Calu3 (cell line): ENCODE measurements around the gene ERGIC1. TPM values are rescaled to one million over a fixed set of nuclear protein-coding genes. Genes with fewer than 3 reads are reported as not detected.
A peak's percentile ranks its signal among the peaks of the same experiment; 100 is the strongest.
"Not testable (repeated sequence)": the region's sequence is repeated elsewhere in the genome, so short reads cannot be mapped to it uniquely, and the experiment has no call there.

Experiments
- BruUV-seq: library from RNA; stranded (reverse); fragments of 400-500 nt; replicated peaks from 2 replicates; lab custom pipeline; 2021; lab: Mats Ljungman, UMichigan
- CTCF ChIA-PET: fragments of 300-600 bp; sonication (Branson Sonifier 250); formaldehyde crosslinking; loops from one replicate; lab custom pipeline; 2022; ENCODE audit warnings: antibody characterized with exemption; lab: Charles Lee
- DNase-seq: peaks from one replicate; pipeline ENCODE4 v3.0.0; 2022
- H3K27ac Mint-ChIP-seq: one replicate; pipeline ENCODE4 v1.8.0; 2022; ENCODE audit warnings: mixed read lengths; ENCODE audit not compliant: unreplicated experiment
- H3K27me3 Mint-ChIP-seq: one replicate; pipeline ENCODE4 v1.8.0; 2022; ENCODE audit warnings: mixed read lengths; ENCODE audit not compliant: unreplicated experiment
- H3K36me3 Mint-ChIP-seq: one replicate; pipeline ENCODE4 v1.8.0; 2022; ENCODE audit warnings: mild to moderate bottlenecking, moderate library complexity, mixed read lengths; ENCODE audit not compliant: insufficient read depth, unreplicated experiment
- H3K4me1 Mint-ChIP-seq: one replicate; pipeline ENCODE4 v1.8.0; 2022; ENCODE audit warnings: mild to moderate bottlenecking, low read depth, mixed read lengths; ENCODE audit not compliant: unreplicated experiment
- H3K4me3 Mint-ChIP-seq: one replicate; pipeline ENCODE4 v1.8.0; 2022; ENCODE audit warnings: mild to moderate bottlenecking, low read depth, moderate library complexity, mixed read lengths; ENCODE audit not compliant: unreplicated experiment
- H3K9me3 Mint-ChIP-seq: one replicate; pipeline ENCODE4 v1.8.0; 2022; ENCODE audit warnings: low read depth, mixed read lengths; ENCODE audit not compliant: unreplicated experiment
- CTCF ChIP-seq: fragments of 200-600 bp; IDR thresholded peaks from one replicate; pipeline ENCODE4 v1.8.0; 2022; ENCODE audit warnings: antibody characterized with exemption; ENCODE audit not compliant: unreplicated experiment
- intact Hi-C: fragments of 100-400 bp; cut with micrococcal nuclease; formaldehyde crosslinking; loops from one replicate; pipeline ENCODE4 v1.10.0; 2022; ENCODE audit not compliant: unreplicated experiment
- total RNA-seq: library from RNA; stranded (reverse); gene quantifications from 2 replicates; pipeline ENCODE4 v1.2.3, GENCODE V29; 2022

Gene ERGIC1
- total RNA-seq, 1 experiment from 2014 or later, result 235 TPM

DNA sequence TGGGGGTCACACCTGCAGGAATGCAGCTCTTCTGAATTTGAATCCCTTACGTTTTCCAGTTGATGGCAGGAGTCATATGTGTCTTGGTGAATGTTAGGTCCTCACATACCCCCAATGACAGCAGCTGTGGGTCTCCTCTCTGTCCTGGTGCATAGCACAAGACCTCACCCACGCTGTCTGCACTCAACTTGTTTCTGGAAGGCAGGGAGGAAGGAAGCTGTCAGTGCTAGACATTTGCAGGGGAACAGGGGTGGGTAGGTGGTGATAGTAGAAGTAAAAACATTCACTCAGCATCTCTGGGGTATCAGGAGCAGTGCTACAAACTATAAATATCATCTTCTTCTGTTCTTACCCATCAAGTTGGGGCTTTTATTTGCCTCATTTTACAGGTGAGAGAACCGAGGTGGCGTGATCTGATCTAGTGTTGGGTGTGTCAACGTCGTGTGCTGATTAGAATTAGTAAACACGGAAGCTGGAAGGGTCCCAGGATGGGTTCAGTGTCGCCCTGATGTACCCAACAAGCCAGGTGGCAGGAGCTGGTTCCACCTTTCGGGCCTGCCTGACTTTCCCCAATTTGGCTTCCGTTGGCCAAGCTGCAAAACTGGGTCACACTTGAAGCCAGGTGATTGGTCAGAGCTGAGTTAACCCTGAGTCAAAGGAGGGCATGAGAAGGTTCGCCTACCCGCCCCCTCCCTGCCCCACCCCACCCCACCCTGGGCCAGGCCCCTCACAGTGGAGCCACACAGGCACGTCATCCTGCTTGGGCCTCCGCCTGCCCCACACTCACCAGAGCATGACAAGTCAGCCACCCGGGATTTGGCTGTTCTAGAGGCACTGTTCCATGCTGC is 15.8 kb downstream of the ERGIC1 start:
- no peak for TF ChIP-seq CTCF
- intact Hi-C loops, result no loop called here
- Mint-ChIP-seq H3K36me3 (peaks cover 15% of the 10 kb centered on the region), H3K4me3 (no peak overlapping the region), H3K4me1 (peaks cover 39% of the 10 kb centered on the region), H3K27ac (peak overlapping the region; percentile 52), H3K9me3 (no peaks in the 10 kb centered on the region), H3K27me3 (no peaks in the 10 kb centered on the region)
- CTCF ChIA-PET, result interaction anchor here (1.0 to 1.3 kb wide), 4 partner anchors 11 to 135 kb away, joined by 3 to 13 read pairs (median 4); no protein-coding TSS in a partner anchor
- no TSS peak for BruUV-seq
- DNase-seq, result peak; percentile 30

DNA sequence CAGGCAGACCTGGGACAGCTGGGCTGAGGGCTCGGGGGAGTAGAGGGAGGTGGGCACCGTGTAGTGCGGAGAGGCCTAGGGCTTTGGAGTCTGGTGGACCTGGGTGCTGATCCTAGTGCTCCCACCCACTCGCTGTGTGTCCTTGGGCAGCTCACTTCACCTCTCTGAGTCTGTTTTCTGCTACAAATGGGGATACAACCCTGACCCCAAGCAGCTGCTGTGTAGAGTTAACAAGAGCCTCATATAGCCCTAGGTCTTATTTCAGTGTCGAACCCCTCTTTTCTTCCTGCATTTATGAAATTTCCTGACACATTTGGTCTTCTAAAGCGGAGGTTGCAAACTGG is 16.4 kb downstream of the ERGIC1 start:
- CTCF ChIA-PET, result interaction anchor here (1.0 to 1.3 kb wide), 4 partner anchors 10 to 136 kb away, joined by 3 to 13 read pairs (median 4); no protein-coding TSS in a partner anchor

DNA sequence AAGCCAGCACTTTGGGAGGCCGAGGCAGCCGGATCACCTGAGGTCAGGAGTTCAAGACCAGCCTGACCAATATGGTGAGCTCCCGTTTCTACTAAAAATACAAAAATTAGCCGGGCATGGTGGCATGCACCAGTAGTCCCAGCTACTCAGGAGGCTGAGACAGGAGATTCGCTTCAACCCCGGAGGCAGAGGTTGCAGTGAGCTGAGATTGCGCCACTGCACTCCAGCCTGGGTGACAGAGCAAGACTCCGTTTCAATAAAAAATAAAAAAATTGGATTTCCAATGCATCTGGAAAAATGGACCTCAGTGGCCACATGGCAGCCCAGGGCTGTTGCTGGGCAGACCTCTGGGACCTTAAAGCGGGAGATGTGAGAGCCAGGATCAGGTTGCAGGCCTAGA is 17.2 kb downstream of the ERGIC1 start:
- CTCF ChIA-PET, H3K9me3 Mint-ChIP-seq, H3K4me3 Mint-ChIP-seq, H3K27ac Mint-ChIP-seq, intact Hi-C loops, BruUV-seq, H3K27me3 Mint-ChIP-seq, DNase-seq: not testable (repeated sequence)
- Mint-ChIP-seq H3K36me3 (peaks cover 14% of the 10 kb centered on the region), H3K4me1 (peaks cover 44% of the 10 kb centered on the region)

More for the DNA sequence above, 16.4 kb downstream of the ERGIC1 start:
- DNase-seq, result no peak
- Mint-ChIP-seq H3K4me3 (no peak overlapping the region), H3K27ac (peak overlapping the region; percentile 52), H3K9me3 (no peaks in the 10 kb centered on the region), H3K4me1 (peaks cover 39% of the 10 kb centered on the region), H3K36me3 (peaks cover 11% of the 10 kb centered on the region), H3K27me3 (no peaks in the 10 kb centered on the region)
- no peak for TF ChIP-seq CTCF
- intact Hi-C loops, result no loop called here
- BruUV-seq, result TSS peak; percentile 35

GRCh38 chr5:172852490-172853354 is 18.7 kb downstream of the ERGIC1 start:
- DNase-seq, result no peak
- CTCF ChIA-PET, result interaction anchor here (1.2 kb wide), 1 partner anchor 10 kb away, joined by 3 read pairs; no protein-coding TSS in a partner anchor
- intact Hi-C loops, result no loop called here

More at GRCh38 chr5:172852490-172853354, 18.7 kb downstream of the ERGIC1 start:
- Mint-ChIP-seq H3K4me3 (no peak overlapping the region), H3K36me3 (peaks cover 17% of the 10 kb centered on the region), H3K27ac (no peak overlapping the region), H3K4me1 (peaks cover 53% of the 10 kb centered on the region), H3K27me3 (no peaks in the 10 kb centered on the region), H3K9me3 (no peaks in the 10 kb centered on the region)
- BruUV-seq, result no TSS peak
- no peak for TF ChIP-seq CTCF
